K562 (cell line): ENCODE measurements around the gene CALML6. TPM values are rescaled to one million over a fixed set of nuclear protein-coding genes. Genes with fewer than 3 reads are reported as not detected.

ENCODE experiments used
- BACH1 ChIP-seq: fragments of 200-800 bp; sonication (Bioruptor generic); IDR thresholded peaks from 2 replicates; pipeline ENCODE4 v1.6.1; 2016; ENCODE audit warnings: missing genetic modification characterization, missing compliant biosample characterization
- ETS2 ChIP-seq: IDR thresholded peaks from 2 replicates; pipeline ENCODE4 v1.6.1; 2016; ENCODE audit warnings: borderline replicate concordance, missing genetic modification characterization, mild to moderate bottlenecking, moderate library complexity, missing compliant biosample characterization; ENCODE audit not compliant: poor library complexity, severe bottlenecking
- HIVEP1 ChIP-seq: fragments of 250-450 bp; sonication (Bioruptor Pico); IDR thresholded peaks from 2 replicates; pipeline ENCODE4 v1.4.0; 2020; ENCODE audit warnings: mild to moderate bottlenecking
- IRF9 ChIP-seq: fragments of 450-650 bp; IDR thresholded peaks from 2 replicates; pipeline ENCODE4 v1.6.1; 2016; ENCODE audit warnings: missing biosample characterization, missing genetic modification characterization
- MGA ChIP-seq: fragments of 450-650 bp; IDR thresholded peaks from 2 replicates; pipeline ENCODE4 v1.6.1; 2016; ENCODE audit warnings: mild to moderate bottlenecking, moderate library complexity
- POU5F1 ChIP-seq: fragments of 150-350 bp; IDR thresholded peaks from 2 replicates; pipeline ENCODE4 v1.6.1; 2014; ENCODE audit warnings: borderline replicate concordance, low read length, low read depth, mild to moderate bottlenecking; ENCODE audit not compliant: partially characterized antibody
- XRCC3 ChIP-seq: fragments of 450-650 bp; IDR thresholded peaks from 2 replicates; pipeline ENCODE4 v1.6.1; 2017; ENCODE audit warnings: mild to moderate bottlenecking, moderate library complexity
- XRCC5 ChIP-seq: fragments of 200-400 bp; formaldehyde crosslinking; IDR thresholded peaks from 2 replicates; pipeline ENCODE4 v1.6.1; 2017; ENCODE audit warnings: low read depth, mild to moderate bottlenecking, low read length
- ZNF133 ChIP-seq: fragments of 250-450 bp; sonication (Bioruptor Pico); IDR thresholded peaks from 2 replicates; pipeline ENCODE4 v1.4.0; 2020; ENCODE audit warnings: mild to moderate bottlenecking
- ZNF395 ChIP-seq: fragments of 200-800 bp; sonication (Bioruptor generic); IDR thresholded peaks from 2 replicates; pipeline ENCODE4 v1.6.1; 2017; ENCODE audit warnings: missing genetic modification characterization, missing compliant biosample characterization
- ZNF444 ChIP-seq: fragments of 250-450 bp; sonication (Bioruptor Pico); IDR thresholded peaks from 2 replicates; pipeline ENCODE4 v1.4.0; 2020; ENCODE audit warnings: mild to moderate bottlenecking, moderate library complexity
- polyA plus RNA-seq, 8 experiments: library from polyadenylated mRNA; depleted of rRNA in 4 of 8; stranded (reverse) in 5 of 8; unstranded in 3 of 8; fragments of >200 nt; fragmentation: Nextera tagmentation in 2 of 8; fragmentation: Illumina TruSeq in 1 of 8; extraction: Ambion mirVana in 2 of 8; extraction: Trizol in 1 of 8; gene quantifications; 2 replicates each; pipeline versions ENCODE4 v1.2.1 to v1.2.3, GENCODE V29; 2011 to 2014; ENCODE audit warnings: inconsistent platforms in 1 of 8, missing spikeins in 1 of 8
- total RNA-seq, 7 experiments: library from RNA; depleted of rRNA in 6 of 7; stranded (reverse); fragments of >200 nt in 6 of 7; fragmentation: Illumina TruSeq in 2 of 7; extraction: Trizol in 2 of 7; gene quantifications; 2 replicates each; pipeline versions ENCODE4 v1.2.1 to v1.2.3, GENCODE V29; 2011 to 2021; ENCODE audit warnings: low replicate concordance in 1 of 7

Gene CALML6
- total and polyA plus RNA-seq, 9 of the 15 experiments (the other 6 are each of a cell fraction or from before 2014, with no cell fraction given): 0.14 TPM; not detected in 8

GRCh38 chr1:1891349-1892078 is 23.5 kb upstream of the CALML6 start (continued):
- peak; percentile 83 for TF ChIP-seq MGA
- TF ChIP-seq HIVEP1 (CRISPR knock-in tag): no peak
- no peak for TF ChIP-seq XRCC3
- TF ChIP-seq ETS2 (tag): no peak
- TF ChIP-seq POU5F1: no peak
- no peak for TF ChIP-seq IRF9 (tag)
- TF ChIP-seq ZNF133: no peak
- TF ChIP-seq BACH1 (tag): no peak
- TF ChIP-seq XRCC5: no peak
- TF ChIP-seq ZNF444: no peak
- no peak for TF ChIP-seq ZNF395 (CRISPR knock-in tag)
- TF ChIP-seq, all 486 proteins: peak for 50
